ENCODE data around the gene PTPRG. TPM values are rescaled to one million over a fixed set of nuclear protein-coding genes. Genes with fewer than 3 reads are reported as not detected.

The PTPRG gene
- total RNA-seq, 1 donor from 2014 or later, result 25.2 TPM

DNA sequence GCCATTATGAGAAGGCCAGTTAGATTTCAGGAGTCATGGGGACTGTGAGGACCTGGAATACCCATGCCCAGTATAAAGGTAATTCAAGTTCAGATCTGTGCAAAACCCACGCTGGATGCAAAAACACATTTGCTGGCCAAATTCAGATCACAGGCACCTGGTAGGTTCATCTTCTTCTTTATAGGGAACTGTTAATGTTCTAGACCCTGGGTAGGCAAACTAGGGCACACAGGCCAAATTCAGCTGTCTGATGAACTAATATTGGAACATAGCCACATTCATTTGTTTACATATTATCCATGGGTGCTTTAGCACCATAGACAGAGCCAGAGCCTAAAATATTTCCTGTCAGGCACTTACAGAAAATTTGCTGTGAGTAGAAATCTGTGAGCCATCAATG lies 241.4 kb downstream of the PTPRG start:
- DNase-seq (ENCODE audit: low read depth), result no peak
- no peak overlapping the region for H3K4me3 ChIP-seq (ENCODE audit: low read depth, low read length)
- no peak for TF ChIP-seq CTCF (IDR thresholded peaks at IDR 0.05; ENCODE audit: insufficient read depth, low read length, poor library complexity, severe bottlenecking)
- peaks cover 2% of the 10 kb centered on the region for H3K36me3 ChIP-seq (ENCODE audit: control insufficient read depth, insufficient read depth, low read length)
- no peaks in the 10 kb centered on the region for H3K27me3 ChIP-seq (ENCODE audit: control insufficient read depth, insufficient read depth, low read length)

DNA sequence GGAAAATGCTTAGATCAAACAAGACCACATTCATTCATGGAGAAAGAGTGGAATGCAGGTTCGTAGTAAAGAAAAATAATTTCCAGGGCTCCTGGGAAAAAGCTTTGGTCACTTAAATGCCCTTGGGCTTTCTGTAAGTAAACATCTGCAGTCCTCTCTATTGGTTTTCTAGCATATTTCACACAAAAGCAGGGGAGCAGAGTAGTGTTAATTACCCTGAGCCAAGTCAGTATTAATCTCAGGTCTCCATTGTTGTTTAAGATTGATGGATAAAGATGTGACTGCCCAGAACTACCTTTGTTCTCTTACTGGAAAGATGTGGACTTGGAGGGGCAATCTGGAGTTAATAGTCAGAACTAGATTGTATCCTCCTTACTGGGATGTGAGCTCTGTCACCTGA lies 242.6 kb downstream of the PTPRG start:
- Histone ChIP-seq H3K27me3 (ENCODE audit: control insufficient read depth, insufficient read depth, low read length) (no peaks in the 10 kb centered on the region), H3K36me3 (ENCODE audit: control insufficient read depth, insufficient read depth, low read length) (peaks cover 2% of the 10 kb centered on the region), H3K4me3 (ENCODE audit: low read depth, low read length) (no peak overlapping the region)
- no peak for DNase-seq (ENCODE audit: low read depth)
- TF ChIP-seq CTCF (IDR thresholded peaks at IDR 0.05; ENCODE audit: insufficient read depth, low read length, poor library complexity, severe bottlenecking), result no peak

DNA sequence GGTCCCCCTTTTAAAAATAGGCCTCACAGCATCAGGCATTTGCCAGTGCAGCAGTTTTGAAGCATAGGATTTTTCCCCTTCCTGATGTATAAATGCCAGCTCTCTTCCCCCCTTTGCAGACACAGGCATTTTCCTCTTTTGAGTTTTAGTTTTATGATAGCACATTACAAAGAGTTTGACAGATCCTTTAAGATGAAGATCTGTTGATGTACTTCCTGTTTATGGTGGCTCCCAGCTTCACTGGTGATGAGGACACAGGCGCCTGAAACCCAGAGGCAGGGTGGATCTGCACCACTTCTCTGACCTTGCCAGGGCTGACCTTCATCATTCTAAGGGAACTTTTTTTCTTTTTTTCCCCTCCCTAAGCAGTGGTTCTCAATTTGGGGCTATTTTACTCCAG lies 243.4 kb downstream of the PTPRG start:
- H3K27me3 ChIP-seq (ENCODE audit: control insufficient read depth, insufficient read depth, low read length), result no peaks in the 10 kb centered on the region
- no peak for TF ChIP-seq CTCF (IDR thresholded peaks at IDR 0.05; ENCODE audit: insufficient read depth, low read length, poor library complexity, severe bottlenecking)
- peaks cover 2% of the 10 kb centered on the region for H3K36me3 ChIP-seq (ENCODE audit: control insufficient read depth, insufficient read depth, low read length)
- no peak overlapping the region for H3K4me3 ChIP-seq (ENCODE audit: low read depth, low read length)
- no peak for DNase-seq (ENCODE audit: low read depth)

DNA sequence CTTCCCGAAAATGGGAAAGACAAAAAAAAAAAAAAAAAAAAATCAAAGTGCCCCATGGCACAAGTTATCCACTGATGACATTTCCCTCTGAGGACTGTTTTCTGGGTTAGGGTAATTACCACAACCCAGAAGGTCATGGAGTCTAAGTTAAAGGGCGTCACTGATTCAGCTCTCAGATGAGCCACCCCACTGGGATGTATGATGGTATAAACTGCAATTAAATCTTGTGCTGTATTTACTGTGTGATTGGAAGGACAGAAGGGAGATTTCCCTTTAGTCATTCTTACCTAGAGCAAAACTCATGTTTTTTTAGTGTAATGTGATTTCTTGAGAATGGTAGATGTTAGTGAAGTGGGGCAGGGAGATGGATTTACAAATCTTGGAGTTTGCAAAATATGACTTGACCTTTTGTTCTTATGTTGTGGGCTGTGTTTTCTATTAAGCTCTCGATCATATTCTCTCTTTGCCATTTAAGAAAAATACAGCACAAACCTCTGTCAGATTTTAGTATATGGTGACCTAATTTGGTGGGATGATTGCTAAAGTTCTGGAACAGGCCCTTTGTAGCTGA lies 244.2 kb downstream of the PTPRG start:
- no peak for DNase-seq (ENCODE audit: low read depth)
- no peaks in the 10 kb centered on the region for H3K27me3 ChIP-seq (ENCODE audit: control insufficient read depth, insufficient read depth, low read length)
- no peak for TF ChIP-seq CTCF (IDR thresholded peaks at IDR 0.05; ENCODE audit: insufficient read depth, low read length, poor library complexity, severe bottlenecking)
- H3K36me3 ChIP-seq (ENCODE audit: control insufficient read depth, insufficient read depth, low read length), result peaks cover 2% of the 10 kb centered on the region
- H3K4me3 ChIP-seq (ENCODE audit: low read depth, low read length), result no peak overlapping the region

- DNase-seq (ENCODE audit: low read depth), result no peak
- Histone ChIP-seq H3K27me3 (ENCODE audit: control insufficient read depth, insufficient read depth, low read length) (no peaks in the 10 kb centered on the region), H3K36me3 (ENCODE audit: control insufficient read depth, insufficient read depth, low read length) (no peaks in the 10 kb centered on the region), H3K4me3 (ENCODE audit: low read depth, low read length) (no peak overlapping the region)
- TF ChIP-seq CTCF (IDR thresholded peaks at IDR 0.05; ENCODE audit: insufficient read depth, low read length, poor library complexity, severe bottlenecking), result no peak
Measured at GRCh38 chr3:61806810-61807209, 245.4 kb downstream of the PTPRG start.

- no peaks in the 10 kb centered on the region for H3K36me3 ChIP-seq (ENCODE audit: control insufficient read depth, insufficient read depth, low read length)
- TF ChIP-seq CTCF (IDR thresholded peaks at IDR 0.05; ENCODE audit: insufficient read depth, low read length, poor library complexity, severe bottlenecking), result no peak
- DNase-seq (ENCODE audit: low read depth), result no peak
- H3K27me3 ChIP-seq (ENCODE audit: control insufficient read depth, insufficient read depth, low read length), result no peaks in the 10 kb centered on the region
- H3K4me3 ChIP-seq (ENCODE audit: low read depth, low read length), result no peak overlapping the region
Measured at GRCh38 chr3:61807865-61808276, 246.5 kb downstream of the PTPRG start.
